ENCODE data around the gene SIGLEC8.
"Not testable (repeated sequence)": the region's sequence is repeated elsewhere in the genome, so short reads cannot be mapped to it uniquely, and the experiment has no call there.

Gene SIGLEC8

DNA sequence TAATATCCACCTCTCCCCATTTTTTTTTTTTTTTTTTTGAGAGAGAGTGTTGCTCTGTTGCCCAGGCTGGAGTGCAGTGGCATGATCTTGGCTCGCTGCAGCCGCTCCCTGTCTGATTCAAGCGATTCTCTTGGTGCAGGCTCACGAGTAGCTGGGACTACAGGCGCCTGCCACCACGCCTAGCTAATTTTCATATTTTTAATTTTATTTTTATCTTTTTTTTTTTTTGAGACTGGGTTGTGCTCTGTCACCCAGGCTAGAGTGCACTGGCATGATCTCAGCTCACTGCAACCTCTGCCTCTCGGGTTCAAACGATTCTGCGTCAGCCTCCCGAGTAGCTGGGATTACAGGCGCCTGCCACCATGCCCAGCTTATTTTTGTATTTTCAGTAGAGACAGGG lies 37.7 kb downstream of the SIGLEC8 start:
- not testable (repeated sequence) for DNase-seq; H4K8ac ChIP-seq (ENCODE audit: low read depth, low read length); H2BK5ac ChIP-seq (ENCODE audit: low read depth, low read length, poor library complexity); H2AK5ac ChIP-seq (ENCODE audit: low read length); H2AFZ ChIP-seq (ENCODE audit: insufficient read depth, low read length, poor library complexity); H3K79me2 ChIP-seq (ENCODE audit: control insufficient read depth, insufficient read depth, low read length, poor library complexity); H4K91ac ChIP-seq (ENCODE audit: low read depth, low read length); H3K9ac ChIP-seq (ENCODE audit: low read length); H3K18ac ChIP-seq (ENCODE audit: low read length); H3K4me2 ChIP-seq (ENCODE audit: low read length); H3K23ac ChIP-seq (ENCODE audit: low read length); H3K27me3 ChIP-seq (ENCODE audit: insufficient read depth, low read length); H3K36me3 ChIP-seq (ENCODE audit: control insufficient read depth in 1 of 2, insufficient read depth in 2 of 2, low read length in 2 of 2); H2BK120ac ChIP-seq (ENCODE audit: insufficient read depth, low read length, poor library complexity); H2BK12ac ChIP-seq (ENCODE audit: low read length); H4K12ac ChIP-seq (ENCODE audit: low read depth, low read length); H3K79me1 ChIP-seq (ENCODE audit: low read length); H3K27ac ChIP-seq (ENCODE audit: low read depth, low read length); H3K9me3 ChIP-seq (ENCODE audit: insufficient read depth, low read depth, low read length); H3K14ac ChIP-seq (ENCODE audit: low read length); H3K4ac ChIP-seq (ENCODE audit: low read depth, low read length); H3K4me1 ChIP-seq (ENCODE audit: control insufficient read depth in 1 of 2, insufficient read depth in 2 of 2, low read length in 2 of 2); H3K4me3 ChIP-seq (ENCODE audit: low read depth, low read length)
- WGBS (ENCODE audit: extremely low coverage, insufficient coverage, insufficient read length): no CpG with 5 or more reads among the region's 11 CpGs

DNA sequence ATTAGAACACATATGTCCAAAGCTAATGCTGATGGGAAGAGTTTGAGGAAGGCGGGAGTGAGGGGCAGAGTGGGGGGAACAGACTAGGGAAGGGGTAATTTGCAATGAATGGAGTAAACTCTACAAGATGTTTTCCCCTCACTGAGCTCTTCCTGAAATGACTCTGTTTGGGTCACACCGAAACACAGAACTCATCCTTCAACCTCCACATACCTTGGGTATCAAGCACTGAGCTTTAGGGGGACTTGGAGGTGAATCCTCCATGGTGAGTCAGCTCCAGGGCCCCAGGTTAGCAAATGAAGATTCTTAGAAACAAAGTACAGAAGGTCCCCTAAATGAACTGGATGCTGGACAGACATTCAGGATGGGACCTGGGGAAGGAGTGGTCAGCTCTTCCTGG lies 39.5 kb downstream of the SIGLEC8 start:
- Histone ChIP-seq H2BK12ac (ENCODE audit: low read length) (no peak overlapping the region), H3K4me1 (ENCODE audit: control insufficient read depth in 1 of 2, insufficient read depth in 2 of 2, low read length in 2 of 2) (no peaks in the 10 kb centered on the region), H3K79me1 (ENCODE audit: low read length) (no peaks in the 10 kb centered on the region), H3K4me2 (ENCODE audit: low read length) (no peak overlapping the region), H3K27me3 (ENCODE audit: insufficient read depth, low read length) (no peaks in the 10 kb centered on the region), H2BK120ac (ENCODE audit: insufficient read depth, low read length, poor library complexity) (no peak overlapping the region), H4K8ac (ENCODE audit: low read depth, low read length) (no peak overlapping the region), H3K23ac (ENCODE audit: low read length) (no peak overlapping the region), H3K9me3 (ENCODE audit: insufficient read depth, low read depth, low read length) (no peaks in the 10 kb centered on the region), H2AK5ac (ENCODE audit: low read length) (no peak overlapping the region), H3K14ac (ENCODE audit: low read length) (no peak overlapping the region), H3K36me3 (ENCODE audit: control insufficient read depth in 1 of 2, insufficient read depth in 2 of 2, low read length in 2 of 2) (no peaks in the 10 kb centered on the region), H3K27ac (ENCODE audit: low read depth, low read length) (no peak overlapping the region), H4K12ac (ENCODE audit: low read depth, low read length) (no peak overlapping the region), H3K18ac (ENCODE audit: low read length) (no peak overlapping the region), H3K9ac (ENCODE audit: low read length) (no peak overlapping the region), H3K4me3 (ENCODE audit: low read depth, low read length) (no peak overlapping the region), H3K4ac (ENCODE audit: low read depth, low read length) (no peak overlapping the region), H2BK5ac (ENCODE audit: low read depth, low read length, poor library complexity) (no peak overlapping the region), H4K91ac (ENCODE audit: low read depth, low read length) (no peak overlapping the region), H2AFZ (ENCODE audit: insufficient read depth, low read length, poor library complexity) (no peak overlapping the region), H3K79me2 (ENCODE audit: control insufficient read depth, insufficient read depth, low read length, poor library complexity) (no peaks in the 10 kb centered on the region)
- DNase-seq: no peak
- WGBS (ENCODE audit: extremely low coverage, insufficient coverage, insufficient read length): no CpG with 5 or more reads among the region's 2 CpGs

DNA sequence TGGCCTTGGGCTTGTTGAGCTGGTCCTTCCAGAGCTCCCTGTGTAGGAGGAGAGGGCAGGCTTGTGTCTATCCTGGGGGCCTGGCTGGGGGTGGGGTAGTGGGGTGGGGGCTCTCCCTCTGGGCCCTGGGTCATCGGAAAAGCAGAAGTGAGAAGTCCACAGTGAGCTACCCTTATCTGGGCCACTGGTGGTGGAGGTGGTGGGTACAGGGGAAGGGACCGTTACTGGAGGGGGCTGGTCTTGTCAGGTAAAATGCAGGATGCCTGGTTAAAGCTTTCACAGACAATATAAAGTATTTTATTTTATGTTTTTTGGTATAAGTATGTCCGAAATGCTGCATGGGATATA lies 40.5 kb downstream of the SIGLEC8 start:
- no peak overlapping the region for H4K12ac ChIP-seq (ENCODE audit: low read depth, low read length)
- H3K27ac ChIP-seq (ENCODE audit: low read depth, low read length): no peak overlapping the region
- no peak overlapping the region for H3K9ac ChIP-seq (ENCODE audit: low read length)
- no peaks in the 10 kb centered on the region for H3K27me3 ChIP-seq (ENCODE audit: insufficient read depth, low read length)
- no peaks in the 10 kb centered on the region for H3K79me2 ChIP-seq (ENCODE audit: control insufficient read depth, insufficient read depth, low read length, poor library complexity)
- WGBS (ENCODE audit: extremely low coverage, insufficient coverage, insufficient read length): no CpG with 5 or more reads among the region's 3 CpGs
- H2BK12ac ChIP-seq (ENCODE audit: low read length): no peak overlapping the region
- H4K91ac ChIP-seq (ENCODE audit: low read depth, low read length): no peak overlapping the region
- no peak overlapping the region for H3K23ac ChIP-seq (ENCODE audit: low read length)
- no peaks in the 10 kb centered on the region for H3K36me3 ChIP-seq (ENCODE audit: control insufficient read depth in 1 of 2, insufficient read depth in 2 of 2, low read length in 2 of 2)
- H3K4me1 ChIP-seq (ENCODE audit: control insufficient read depth in 1 of 2, insufficient read depth in 2 of 2, low read length in 2 of 2): no peaks in the 10 kb centered on the region
- no peaks in the 10 kb centered on the region for H3K9me3 ChIP-seq (ENCODE audit: insufficient read depth, low read depth, low read length)
- no peak overlapping the region for H2BK5ac ChIP-seq (ENCODE audit: low read depth, low read length, poor library complexity)
- no peak overlapping the region for H2AK5ac ChIP-seq (ENCODE audit: low read length)
- H3K4me2 ChIP-seq (ENCODE audit: low read length): no peak overlapping the region
- H3K79me1 ChIP-seq (ENCODE audit: low read length): no peaks in the 10 kb centered on the region
- no peak overlapping the region for H3K14ac ChIP-seq (ENCODE audit: low read length)
- H2BK120ac ChIP-seq (ENCODE audit: insufficient read depth, low read length, poor library complexity): no peak overlapping the region
- H3K4ac ChIP-seq (ENCODE audit: low read depth, low read length): no peak overlapping the region
- DNase-seq: no peak
- no peak overlapping the region for H2AFZ ChIP-seq (ENCODE audit: insufficient read depth, low read length, poor library complexity)
- no peak overlapping the region for H3K18ac ChIP-seq (ENCODE audit: low read length)
- no peak overlapping the region for H3K4me3 ChIP-seq (ENCODE audit: low read depth, low read length)
- no peak overlapping the region for H4K8ac ChIP-seq (ENCODE audit: low read depth, low read length)

DNA sequence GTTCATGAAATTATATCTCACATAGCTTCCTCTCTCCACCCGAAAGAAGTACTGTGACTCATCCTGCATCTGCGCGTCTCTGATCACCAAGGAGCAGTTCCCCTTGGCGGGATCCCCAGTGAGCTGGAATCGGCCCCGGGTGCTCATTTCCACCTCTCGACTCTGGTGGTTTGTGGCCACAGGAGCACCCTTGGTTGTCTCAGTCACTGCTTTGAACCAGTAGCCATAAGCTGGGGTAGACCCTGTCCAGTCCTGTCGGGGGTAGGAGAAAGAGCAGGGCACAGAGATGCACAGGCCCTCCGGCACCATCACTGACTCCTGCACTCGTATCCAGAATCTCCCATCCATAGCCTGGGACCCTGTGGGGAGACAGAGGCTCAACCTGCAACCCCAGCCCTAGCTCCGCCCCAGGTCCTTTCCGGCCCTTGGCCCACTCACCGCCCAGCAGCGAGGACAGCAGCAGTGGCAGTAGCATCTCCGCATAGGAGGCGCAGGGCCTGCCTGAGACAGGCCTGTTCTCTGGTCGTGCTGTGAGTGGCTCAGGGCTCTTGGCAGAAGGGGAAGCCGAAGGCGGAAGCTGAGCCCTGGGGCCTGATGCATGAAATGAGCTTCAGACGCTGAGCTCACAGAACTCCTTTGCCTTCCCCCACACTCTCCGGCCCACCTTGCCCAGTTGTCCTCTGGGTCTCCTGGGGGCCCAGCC lies 41.0 kb downstream of the SIGLEC8 start, which contains the start of gene SIGLEC10:
Gene SIGLEC10, minus strand, starts transcription at position 536 of the 703 bp plus-strand sequence. Its CDS starts 61 bp downstream, at position 475.
- DNase-seq: peak in 1 of 2 donors; percentile 27
- Histone ChIP-seq H3K9ac (ENCODE audit: low read length) (no peak within 1 kb of the TSS), H3K79me2 (ENCODE audit: control insufficient read depth, insufficient read depth, low read length, poor library complexity) (no peaks in the 10 kb centered on the region), H2BK5ac (ENCODE audit: low read depth, low read length, poor library complexity) (no peak within 1 kb of the TSS), H3K27me3 (ENCODE audit: insufficient read depth, low read length) (no peaks in the 10 kb centered on the region), H2AFZ (ENCODE audit: insufficient read depth, low read length, poor library complexity) (no peak within 1 kb of the TSS), H3K14ac (ENCODE audit: low read length) (no peak within 1 kb of the TSS), H3K4me2 (ENCODE audit: low read length) (no peak within 1 kb of the TSS), H4K8ac (ENCODE audit: low read depth, low read length) (no peak within 1 kb of the TSS), H3K79me1 (ENCODE audit: low read length) (no peaks in the 10 kb centered on the region), H4K12ac (ENCODE audit: low read depth, low read length) (no peak within 1 kb of the TSS), H3K18ac (ENCODE audit: low read length) (no peak within 1 kb of the TSS), H3K36me3 (ENCODE audit: control insufficient read depth in 1 of 2, insufficient read depth in 2 of 2, low read length in 2 of 2) (no peaks in the 10 kb centered on the region), H3K23ac (ENCODE audit: low read length) (no peak within 1 kb of the TSS), H3K9me3 (ENCODE audit: insufficient read depth, low read depth, low read length) (no peaks in the 10 kb centered on the region), H2BK12ac (ENCODE audit: low read length) (no peak within 1 kb of the TSS), H3K4me3 (ENCODE audit: low read depth, low read length) (no peak within 1 kb of the TSS), H2BK120ac (ENCODE audit: insufficient read depth, low read length, poor library complexity) (no peak within 1 kb of the TSS), H4K91ac (ENCODE audit: low read depth, low read length) (no peak within 1 kb of the TSS), H2AK5ac (ENCODE audit: low read length) (no peak within 1 kb of the TSS), H3K4ac (ENCODE audit: low read depth, low read length) (no peak within 1 kb of the TSS), H3K27ac (ENCODE audit: low read depth, low read length) (no peak within 1 kb of the TSS), H3K4me1 (ENCODE audit: control insufficient read depth in 1 of 2, insufficient read depth in 2 of 2, low read length in 2 of 2) (no peaks in the 10 kb centered on the region)
- no CpG with 5 or more reads among the region's 21 CpGs for WGBS (ENCODE audit: extremely low coverage, insufficient coverage, insufficient read length)

All from trophoblast cell (in vitro differentiated cells and primary cell).